Hematopoietic multipotent progenitor cell treated with erythropoietin and hydrocortisone succinate and interleukin-3 and kit ligand, for 17 days (in vitro differentiated cells): ENCODE results near the gene STRN4.
"Not testable (repeated sequence)": the region's sequence is repeated elsewhere in the genome, so short reads cannot be mapped to it uniquely, and the experiment has no call there.

Source experiments
- DNase-seq: peaks from one replicate; pipeline ENCODE4 v3.0.0-alpha.2; 2015; ENCODE audit warnings: low spot score

The STRN4 gene

DNA sequence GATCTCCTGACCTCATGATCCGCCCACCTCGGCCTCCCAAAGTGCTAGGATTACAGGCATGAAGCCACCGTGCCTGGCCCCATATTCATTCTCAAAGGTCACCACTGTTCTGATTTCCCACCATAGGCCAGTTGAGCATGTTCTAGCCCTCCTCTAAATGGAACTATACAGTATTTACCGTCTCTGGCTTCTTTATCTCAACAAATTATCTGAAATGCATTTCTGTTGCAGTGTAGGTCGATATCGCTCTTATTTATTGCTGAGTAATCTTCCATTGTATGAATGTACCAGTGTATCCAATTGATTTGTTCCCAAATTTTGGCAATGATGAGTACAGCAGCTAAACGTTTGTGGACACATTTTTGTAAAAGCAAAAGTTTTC lies 26.8 kb upstream of the STRN4 start:
- no peak for DNase-seq

DNA sequence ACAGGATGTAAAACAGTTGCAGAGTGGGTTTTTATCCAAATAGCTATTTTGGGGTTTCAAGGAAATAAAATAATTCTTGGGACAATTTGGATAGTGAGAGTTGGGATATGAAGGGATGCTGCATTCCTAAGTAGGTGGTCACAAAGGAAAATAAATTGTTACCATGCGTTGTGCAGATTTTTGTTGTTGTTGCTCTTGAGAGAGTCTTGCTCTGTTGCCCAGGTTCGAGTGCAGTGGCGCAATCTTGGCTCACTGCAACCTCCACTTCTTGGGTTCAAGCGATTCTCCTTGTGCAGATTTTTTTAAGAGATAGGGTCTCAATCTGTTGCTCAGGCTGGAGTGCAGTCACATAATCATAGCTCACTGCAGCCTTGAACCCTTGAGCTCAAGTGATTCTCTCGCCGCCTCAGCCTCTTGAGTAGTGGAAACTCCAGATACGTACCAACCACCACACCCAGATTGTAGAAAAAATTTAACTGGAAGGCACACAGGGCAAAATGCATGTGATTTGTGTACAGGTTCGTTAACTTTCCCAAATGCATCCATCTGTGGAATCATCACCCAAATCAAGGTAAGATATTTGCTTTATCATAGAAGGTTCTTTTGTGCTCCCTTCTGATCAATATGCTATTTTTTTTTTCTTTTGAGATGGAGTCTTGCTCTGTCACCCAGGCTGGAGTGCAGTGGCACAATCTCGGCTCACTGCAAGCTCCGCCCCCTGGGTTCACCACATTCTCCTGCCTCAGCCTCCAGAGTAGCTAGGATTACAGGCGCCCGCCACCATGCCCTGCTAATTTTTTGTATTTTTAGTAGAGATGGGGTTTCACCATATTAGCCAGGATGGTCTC lies 26.1 kb upstream of the STRN4 start:
- DNase-seq: no peak

DNA sequence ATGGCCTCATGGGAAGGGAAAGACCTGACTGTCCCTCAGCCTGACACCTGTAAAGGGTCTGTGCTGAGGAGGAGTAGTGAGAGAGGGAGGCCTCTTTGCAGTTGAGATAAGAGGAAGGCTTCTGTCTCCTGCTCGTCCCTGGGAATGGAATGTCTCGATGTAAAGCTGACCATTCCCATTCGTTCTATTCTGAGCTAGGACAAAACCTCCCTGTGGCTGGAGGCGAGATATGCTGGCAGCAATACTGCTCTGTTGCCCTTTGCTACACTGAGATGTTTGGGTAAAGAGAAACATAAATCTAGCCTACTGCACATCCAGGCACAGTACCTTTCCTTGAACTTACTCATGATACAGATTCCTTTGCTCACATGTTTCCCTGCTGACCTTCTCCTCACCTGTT lies 22.5 kb upstream of the STRN4 start:
- not testable (repeated sequence) for DNase-seq

DNA sequence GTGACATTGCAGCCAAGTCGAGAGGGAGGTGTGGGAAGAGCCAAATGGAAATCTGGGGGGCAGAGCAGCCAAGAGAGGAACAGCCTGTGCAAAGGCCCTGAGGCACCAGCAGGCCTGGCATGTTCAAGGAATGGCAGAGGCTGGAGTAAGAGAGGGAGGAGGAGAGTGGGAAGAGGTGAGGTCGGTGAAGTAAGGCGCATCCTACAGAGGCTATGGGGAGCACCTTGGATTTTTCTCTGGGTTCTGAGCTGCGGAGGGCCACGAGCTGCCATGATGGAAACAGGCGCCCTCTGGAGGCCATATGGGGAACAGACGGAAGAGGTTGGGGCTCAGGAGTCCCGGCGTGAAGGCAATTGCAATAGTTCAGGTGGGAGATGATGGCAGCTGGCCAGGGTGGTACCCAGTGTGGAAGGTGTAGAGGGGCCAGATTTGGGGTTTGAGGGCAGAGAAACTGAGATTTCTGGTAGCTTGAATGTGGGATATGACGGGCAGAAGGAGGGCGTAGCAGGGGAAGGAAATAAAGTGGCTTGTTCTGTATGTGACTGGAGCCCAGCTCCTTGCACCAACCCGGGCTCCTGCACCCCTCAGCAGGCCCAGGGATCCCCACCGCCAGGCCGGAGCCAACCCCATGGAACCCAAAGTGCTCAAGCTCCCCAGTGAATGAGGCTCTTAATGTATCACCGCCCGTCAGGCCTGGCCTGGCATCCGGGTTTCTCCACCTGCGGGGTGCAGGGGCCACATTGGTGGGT lies 20.5 kb upstream of the STRN4 start:
- DNase-seq: peak; percentile 81

DNA sequence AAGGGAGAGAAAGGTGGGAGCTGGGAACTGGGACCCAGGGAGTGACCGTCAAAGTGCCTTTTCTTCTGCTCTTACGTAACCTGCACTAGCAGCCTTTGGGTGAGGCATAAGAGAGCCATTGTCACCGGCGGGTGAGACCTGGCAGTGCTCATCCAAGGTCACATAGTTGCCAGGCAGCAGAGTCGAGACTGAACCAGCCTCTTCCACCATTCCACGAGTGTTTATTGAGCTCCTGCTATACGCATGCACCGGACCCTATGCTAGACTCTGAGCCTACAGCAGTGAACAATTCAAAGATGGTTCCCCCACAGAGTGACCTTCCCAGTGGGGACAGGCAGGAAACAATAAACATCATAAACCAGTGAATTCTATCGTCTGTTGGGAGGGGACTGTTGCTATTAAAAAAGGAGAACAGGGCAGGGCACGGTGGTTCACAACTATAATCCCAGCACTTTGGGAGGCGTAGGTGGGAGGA lies 18.6 kb upstream of the STRN4 start:
- DNase-seq: no peak

DNA sequence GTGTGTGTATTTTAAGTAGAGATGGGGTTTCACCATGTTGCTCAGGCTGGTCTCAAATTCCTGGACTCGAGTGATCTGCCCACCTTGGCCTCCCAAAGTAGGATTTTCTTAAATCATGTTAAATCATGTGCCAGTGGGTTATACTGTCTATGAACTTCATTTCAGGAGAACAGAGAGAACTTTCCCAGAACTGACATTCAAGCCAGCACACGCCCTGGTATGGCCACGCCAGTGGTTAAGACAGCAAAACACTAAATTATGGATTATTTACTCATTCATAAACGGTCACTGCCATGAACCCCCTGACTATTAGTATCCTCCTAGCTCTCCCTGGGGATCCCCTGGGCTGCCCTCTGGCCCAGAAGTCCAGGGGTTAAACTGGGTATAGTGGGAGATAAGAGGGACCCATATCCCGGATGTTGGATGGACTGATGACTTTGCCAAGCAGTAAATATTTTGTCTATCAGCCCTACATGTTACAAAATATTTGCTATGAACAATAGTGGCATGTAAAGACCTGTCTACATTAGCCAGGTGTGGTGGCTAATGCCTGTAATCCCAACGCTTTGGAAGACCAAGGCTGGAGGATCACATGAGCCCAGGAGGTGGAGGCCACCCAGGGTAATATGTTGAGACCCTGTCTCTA lies 16.1 kb upstream of the STRN4 start:
- no peak for DNase-seq

DNA sequence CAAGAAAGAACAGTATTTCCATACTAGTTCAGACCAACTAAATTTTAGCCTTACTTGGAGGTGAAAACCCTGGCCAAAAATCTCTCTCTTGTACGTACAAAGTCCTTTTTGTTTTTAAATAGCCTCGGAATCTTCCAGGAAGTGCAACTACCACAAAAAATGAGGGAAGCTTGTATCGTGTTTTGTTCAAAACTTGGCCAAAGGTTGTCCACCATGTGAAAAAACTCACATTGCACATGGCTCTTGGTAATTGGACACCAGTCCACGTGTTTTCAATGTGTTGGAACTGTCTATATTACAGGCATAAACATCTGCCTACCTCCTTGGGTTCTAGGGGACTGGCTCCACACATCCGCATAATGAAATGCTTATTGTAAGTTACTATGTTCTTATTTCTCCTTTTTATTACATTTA lies 15.2 kb upstream of the STRN4 start:
- no peak for DNase-seq

DNA sequence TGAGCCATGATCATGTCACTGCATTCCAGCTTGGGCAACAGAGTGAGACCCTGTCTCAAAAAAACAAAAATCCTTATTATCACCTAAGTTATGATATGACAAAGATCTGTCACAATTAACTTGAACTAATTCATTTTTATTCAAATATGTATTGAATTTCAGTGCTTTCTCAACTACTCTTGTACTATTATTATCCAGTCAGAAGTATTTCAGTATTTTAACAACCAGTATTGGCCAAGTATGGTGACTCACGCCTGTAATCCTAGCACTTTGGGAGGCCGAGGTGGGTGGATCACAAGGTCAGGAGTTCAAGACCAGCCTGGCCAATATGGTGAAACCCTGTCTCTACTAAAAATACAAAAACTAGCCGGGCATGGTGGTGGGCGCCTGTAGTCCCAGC lies 14.6 kb upstream of the STRN4 start:
- DNase-seq: not testable (repeated sequence)

DNA sequence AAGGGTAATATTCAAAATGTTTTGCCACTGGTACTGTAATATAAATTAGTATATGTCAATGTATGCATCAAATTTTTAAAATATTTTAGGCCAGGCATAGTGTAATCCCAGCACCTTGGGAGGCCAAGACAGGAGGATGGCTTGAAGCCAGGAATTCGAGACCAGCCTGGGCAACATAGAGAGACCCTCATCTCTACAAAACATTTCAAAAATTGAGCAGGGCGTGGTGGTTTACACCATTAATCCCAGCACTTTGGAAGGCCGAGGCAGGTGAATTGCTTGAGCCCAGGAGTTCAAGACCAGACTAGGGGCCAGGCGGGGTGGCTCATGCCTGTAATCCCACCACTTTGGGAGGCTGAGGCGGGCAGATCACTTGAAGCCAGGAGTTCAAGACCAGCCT lies 14.1 kb upstream of the STRN4 start:
- DNase-seq: no peak

DNA sequence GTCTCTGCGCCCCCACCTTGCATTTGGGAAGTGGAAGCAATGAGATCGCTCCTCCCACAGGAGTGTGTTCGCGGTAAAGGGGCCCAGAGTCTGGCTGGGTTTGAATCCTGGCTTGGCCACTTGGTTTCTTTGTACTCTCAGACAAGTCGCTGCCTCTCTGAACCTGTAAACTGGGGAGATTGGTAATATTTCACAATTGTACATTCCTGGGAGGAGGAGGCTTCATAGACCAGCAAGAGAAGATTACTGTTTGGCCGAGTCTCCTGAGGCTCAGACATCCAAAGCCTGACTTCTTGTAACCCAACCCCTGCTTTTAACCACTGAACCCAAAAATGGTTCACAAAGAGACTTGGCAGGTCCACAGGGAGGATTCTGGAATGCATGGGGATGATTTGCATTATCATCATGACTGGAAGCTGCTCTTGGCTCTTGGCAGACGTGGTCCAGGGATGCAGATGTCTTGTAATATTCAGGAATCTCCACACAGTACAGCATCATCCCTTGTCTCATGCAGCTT lies 13.6 kb upstream of the STRN4 start:
- DNase-seq: no peak

DNA sequence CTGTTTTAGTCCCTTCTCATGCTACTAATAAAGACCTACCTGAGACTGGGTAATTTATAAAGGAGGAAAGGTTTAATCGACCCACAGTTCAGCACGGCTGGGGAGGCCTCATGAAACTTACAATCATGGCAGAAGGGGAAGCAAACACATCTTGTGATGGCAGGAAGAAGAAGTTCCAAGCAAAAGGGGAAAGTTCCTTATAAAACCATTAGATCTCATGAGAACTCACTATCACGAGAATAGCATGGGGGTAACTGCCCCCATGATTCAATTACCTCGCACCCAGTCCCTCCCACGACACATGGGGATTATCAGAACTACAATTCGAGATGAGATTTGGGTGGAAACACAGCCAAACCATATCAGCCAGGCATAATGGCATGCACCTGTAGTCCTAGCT lies 13.0 kb upstream of the STRN4 start:
- no peak for DNase-seq

DNA sequence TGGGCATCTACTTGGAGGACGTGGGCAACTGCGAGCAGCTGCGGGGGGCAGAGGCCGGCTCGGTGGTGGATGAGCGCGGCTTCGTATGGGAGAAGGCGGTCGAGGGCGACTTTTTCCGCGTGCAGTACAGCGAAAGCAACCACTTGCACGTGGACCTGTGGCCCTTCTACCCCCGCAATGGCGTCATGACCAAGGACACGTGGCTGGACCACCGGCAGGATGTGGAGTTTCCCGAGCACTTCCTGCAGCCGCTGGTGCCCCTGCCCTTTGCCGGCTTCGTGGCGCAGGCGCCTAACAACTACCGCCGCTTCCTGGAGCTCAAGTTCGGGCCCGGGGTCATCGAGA lies 10.3 kb upstream of the STRN4 start:
- no peak for DNase-seq

DNA sequence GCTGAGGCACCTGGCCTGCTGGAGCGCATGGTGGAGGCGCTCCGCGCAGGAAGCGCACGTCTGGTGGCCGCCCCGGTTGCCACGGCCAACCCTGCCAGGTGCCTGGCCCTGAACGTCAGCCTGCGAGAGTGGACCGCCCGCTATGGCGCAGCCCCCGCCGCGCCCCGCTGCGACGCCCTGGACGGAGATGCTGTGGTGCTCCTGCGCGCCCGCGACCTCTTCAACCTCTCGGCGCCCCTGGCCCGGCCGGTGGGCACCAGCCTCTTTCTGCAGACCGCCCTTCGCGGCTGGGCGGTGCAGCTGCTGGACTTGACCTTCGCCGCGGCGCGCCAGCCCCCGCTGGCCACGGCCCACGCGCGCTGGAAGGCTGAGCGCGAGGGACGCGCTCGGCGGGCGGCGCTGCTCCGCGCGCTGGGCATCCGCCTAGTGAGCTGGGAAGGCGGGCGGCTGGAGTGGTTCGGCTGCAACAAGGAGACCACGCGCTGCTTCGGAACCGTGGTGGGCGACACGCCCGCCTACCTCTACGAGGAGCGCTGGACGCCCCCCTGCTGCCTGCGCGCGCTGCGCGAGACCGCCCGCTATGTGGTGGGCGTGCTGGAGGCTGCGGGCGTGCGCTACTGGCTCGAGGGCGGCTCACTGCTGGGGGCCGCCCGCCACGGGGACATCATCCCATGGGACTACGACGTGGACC lies 9.7 kb upstream of the STRN4 start:
- no peak for DNase-seq

DNA sequence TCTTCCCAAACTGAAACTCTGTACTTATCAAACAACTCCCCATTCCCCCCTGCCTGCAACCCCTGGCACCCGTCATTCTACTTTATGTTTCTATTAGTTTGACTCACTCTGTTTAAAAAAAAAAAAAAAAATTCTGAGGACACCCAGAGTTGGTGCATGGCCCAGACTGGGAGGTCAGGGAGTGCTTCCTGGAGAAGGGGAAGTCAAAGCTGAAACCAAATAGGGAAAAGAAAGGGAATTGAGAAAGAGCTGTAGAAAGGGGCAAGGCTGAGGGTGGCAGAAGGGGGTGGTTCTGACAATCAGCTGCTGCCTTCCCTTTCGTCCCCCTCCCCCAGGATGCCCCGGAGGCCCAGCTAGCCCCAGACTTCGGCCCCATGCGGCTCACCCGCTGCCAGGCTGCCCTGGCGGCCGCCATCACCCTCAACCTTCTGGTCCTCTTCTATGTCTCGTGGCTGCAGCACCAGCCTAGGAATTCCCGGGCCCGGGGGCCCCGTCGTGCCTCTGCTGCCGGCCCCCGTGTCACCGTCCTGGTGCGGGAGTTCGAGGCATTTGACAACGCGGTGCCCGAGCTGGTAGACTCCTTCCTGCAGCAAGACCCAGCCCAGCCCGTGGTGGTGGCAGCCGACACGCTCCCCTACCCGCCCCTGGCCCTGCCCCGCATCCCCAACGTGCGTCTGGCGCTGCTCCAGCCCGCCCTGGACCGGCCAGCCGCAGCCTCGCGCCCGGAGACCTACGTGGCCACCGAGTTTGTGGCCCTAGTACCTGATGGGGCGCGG lies 9.0 kb upstream of the STRN4 start:
- no peak for DNase-seq

DNA sequence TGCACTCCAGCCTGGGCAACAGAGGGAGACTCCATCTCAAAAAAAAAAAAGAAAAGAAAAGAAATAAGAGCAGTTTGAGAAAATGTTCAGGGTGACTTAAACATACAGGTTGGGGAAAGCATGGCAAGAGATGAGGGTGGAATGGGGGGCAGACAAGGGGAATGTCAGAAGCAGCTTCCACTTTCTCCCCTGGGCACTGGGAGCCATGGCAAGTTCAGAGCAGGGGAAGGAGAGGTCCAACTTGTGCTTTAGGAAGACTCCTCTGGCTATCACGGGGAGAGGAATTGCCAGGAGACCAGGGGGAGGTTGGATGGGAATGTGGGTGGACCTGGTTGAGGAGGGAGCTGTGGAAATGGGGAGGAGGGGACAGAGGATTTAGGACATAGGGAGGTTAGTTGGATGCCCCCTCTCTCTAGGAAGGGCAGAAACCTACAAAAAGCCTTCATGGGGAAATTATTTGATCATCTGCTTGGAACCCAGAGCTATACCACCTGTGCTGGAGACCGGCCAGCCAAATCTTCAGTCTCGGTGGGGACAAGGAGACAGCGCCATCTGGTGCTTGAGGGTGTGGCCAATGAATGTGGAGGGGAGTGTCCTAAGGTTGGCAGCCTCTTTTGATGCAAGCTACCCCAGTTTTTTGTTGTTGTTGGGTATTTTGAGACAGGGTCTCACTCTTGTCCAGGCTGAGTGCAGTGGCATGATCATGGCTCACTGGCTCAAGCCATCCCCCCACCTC lies 7.3 kb upstream of the STRN4 start:
- peak; percentile 80 for DNase-seq

DNA sequence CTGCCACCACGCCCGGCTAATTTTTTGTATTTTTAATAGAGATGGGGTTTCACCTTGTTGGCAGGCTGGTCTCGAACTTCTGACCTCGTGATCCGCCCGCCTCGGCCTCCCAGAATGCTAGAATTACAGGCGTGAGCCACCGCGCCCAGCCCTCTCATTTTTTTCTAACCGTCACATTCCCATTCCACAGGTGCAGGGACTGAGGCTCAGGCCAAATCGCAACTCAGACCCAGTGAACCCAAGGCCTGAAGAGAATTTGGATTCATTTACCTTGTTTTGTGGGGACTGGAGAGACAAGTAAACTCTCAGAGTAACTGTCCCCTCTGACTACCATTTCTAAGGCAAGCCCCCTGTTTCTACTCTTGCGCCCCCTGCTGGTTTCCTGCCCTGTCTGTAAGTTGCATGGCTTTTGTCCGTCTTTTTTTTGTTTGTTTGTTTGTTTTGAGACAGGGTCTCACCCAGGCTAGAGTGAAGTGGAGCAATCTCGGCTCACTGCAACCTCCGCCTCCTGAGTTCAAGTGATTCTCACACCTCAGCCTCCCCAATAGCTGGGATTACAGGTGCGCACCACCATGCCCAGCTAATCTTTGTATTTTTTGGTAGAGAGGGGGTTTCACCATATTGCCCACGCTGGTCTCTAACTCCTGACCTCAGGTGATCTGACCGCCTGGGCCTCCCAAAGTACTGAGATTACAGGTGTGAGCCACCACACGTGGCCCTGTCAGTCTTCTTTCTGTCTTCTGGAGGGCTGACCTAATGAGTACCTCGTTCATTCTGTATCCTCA lies 2.3 kb upstream of the STRN4 start:
- peak; percentile 77 for DNase-seq

DNA sequence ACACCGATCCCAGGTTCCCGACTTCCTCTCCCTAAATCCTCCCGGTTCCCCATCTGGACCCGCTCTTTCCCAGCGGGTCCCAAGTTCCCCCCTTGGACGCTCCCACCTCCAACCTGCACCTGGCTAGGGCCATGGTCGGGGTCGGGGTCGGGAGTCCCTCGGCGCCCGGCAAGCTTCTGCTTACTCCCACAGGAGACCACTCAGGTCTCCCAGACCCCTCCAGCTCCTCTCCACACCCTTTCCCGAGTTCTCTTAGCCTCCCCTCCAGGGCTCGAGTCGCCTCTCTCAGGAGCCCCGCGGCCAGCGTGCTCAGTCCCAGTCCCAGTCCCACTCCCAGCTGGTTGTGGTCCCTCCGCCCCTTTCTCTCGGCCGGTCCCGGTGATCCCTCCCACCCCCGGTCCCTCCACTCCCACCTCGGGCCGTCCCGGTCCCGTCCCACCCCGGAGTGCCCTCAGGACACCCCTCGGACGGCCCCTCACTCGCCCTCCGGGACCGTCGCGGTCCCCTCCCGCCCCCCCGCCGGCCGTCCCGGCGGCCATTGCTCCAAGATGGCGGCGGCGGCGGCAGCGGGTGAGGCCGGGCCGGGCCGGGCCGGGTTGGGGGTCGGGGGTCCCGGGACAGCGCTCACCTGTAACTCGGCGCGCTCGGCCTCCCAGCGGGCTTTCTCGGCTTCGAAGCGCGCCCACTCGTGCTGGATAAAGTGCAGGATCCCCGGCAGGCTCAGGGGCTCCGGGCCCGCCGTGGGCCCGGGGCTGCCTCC lies 549 bp downstream of the STRN4 start, which contains the start of gene FKRP:
Gene FKRP (plus strand): TSS at position 537 of the 760 bp plus-strand sequence. CDS start 9,394 bp downstream, outside the sequence.
- DNase-seq: peak; percentile 58

DNA sequence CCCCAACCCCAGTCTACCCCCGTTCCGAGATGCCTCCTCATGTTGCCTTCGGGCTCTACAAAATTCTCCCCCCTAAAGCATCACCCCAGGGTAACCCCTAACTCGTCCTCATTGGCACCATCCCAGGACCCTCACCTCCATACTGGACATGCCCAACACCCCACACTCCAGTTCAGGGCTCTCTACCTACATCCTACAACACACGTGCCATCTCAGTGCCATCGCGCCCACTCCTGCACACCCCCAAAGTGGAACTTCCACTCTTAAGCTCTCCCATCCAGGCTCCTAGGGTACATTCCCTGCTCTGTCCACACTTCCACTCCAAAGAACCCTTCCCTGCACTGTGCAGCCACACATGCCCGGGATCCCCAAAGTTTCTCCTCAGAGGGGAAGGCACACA lies 1.2 kb downstream of the STRN4 start:
- DNase-seq: no peak
